ENCODE measurements around the gene KMT2E. TPM values are rescaled to one million over a fixed set of nuclear protein-coding genes. Genes with fewer than 3 reads are reported as not detected.
A peak's percentile ranks its signal among the peaks of the same experiment; 100 is the strongest.
"Not testable (repeated sequence)": the region's sequence is repeated elsewhere in the genome, so short reads cannot be mapped to it uniquely, and the experiment has no call there.

The KMT2E gene
- total RNA-seq, 3 donors from 2014 or later: 115 to 135 (median 132) TPM

DNA sequence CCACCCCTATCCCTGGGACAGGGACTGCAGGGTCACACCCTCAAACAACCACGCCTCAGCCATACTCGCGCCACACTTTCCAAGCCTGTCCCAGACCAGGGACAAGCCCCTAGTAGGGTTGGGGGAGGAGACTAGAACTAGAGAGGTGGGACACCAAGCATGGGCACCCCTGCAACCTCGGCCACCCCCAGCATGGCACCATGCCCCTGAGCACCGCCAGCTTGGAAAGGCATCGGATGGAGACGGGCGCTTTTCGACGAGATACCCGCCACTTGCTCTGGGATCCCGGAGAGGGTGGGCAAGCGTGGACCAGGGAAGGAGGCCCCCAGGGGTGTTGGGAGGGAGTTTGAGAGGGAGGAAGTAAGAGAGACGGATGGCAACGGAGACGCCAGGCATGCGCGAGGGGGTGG lies 13.1 kb upstream of the KMT2E start:
- no peaks in the 10 kb centered on the region for H3K36me3 ChIP-seq (ENCODE audit: low read depth)
- ATAC-seq (no peak), DNase-seq (peak in 1 of 3 donors; percentile 56)
- no peak overlapping the region for H3K4me3 ChIP-seq
- H3K9me3 ChIP-seq: no peaks in the 10 kb centered on the region
- TF ChIP-seq CTCF (IDR thresholded peaks at IDR 0.05): no peak
- intact Hi-C loops (cut with DNase I, micrococcal nuclease): no loop called here
- H3K4me1 ChIP-seq (ENCODE audit: low read depth): peaks cover 68% of the 10 kb centered on the region

DNA sequence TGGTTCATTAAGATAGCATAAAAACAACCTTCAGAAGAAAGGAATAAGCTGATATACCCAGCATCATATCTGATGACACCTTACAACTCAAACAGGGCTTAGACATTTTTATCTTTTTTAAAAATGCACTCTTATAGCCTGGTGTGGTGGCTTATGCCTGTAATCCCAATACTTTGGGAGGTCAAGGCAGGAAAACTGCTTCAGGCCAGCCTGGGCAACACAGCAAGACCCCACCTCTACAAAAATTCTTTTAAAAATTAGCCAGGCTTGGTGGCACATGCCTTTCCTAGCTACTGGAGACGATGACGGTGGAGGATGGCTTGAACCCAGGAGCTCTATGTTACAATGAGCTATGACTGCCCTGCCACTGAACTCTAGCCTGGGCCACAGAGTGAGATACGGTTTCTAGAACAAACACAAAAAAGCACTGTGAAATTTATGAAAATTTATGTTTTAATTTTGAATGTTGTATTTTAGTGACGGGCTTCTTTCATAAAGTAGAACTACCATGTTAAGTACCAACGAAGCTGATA lies 12.3 kb upstream of the KMT2E start:
- peaks cover 64% of the 10 kb centered on the region for H3K4me1 ChIP-seq (ENCODE audit: low read depth)
- no peaks in the 10 kb centered on the region for H3K9me3 ChIP-seq
- intact Hi-C loops (cut with DNase I, micrococcal nuclease): no loop called here
- DNase-seq: no peak
- no peak for ATAC-seq
- H3K4me3 ChIP-seq: no peak overlapping the region
- H3K36me3 ChIP-seq (ENCODE audit: low read depth): no peaks in the 10 kb centered on the region
- no peak for TF ChIP-seq CTCF (IDR thresholded peaks at IDR 0.05)

DNA sequence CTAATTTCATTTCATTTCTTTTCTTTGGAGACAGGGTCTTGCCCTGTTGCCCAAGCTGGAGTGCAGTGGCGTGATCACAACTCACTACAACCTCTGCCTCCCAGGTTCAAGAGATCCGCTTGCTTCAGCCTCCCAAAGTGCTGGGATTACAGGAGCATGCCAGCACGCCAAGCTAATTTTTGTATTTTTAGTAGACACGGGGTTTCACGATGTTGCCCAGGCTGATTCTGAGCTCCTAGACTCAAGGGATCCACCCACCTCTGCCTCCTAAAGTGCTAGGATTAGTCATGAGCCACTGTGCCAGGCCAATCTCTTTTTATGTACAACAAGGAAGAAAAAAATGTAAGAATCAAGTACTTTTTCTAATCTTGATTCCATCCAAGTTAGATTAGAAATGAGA lies 10.7 kb upstream of the KMT2E start:
- no peaks in the 10 kb centered on the region for H3K9me3 ChIP-seq
- TF ChIP-seq CTCF (IDR thresholded peaks at IDR 0.05): no peak
- H3K4me3 ChIP-seq: no peak overlapping the region
- intact Hi-C loops (cut with DNase I, micrococcal nuclease): no loop called here
- peaks cover 72% of the 10 kb centered on the region for H3K4me1 ChIP-seq (ENCODE audit: low read depth)
- H3K36me3 ChIP-seq (ENCODE audit: low read depth): no peaks in the 10 kb centered on the region
- ATAC-seq (peak; percentile 69), DNase-seq (peak in 2 of 3 donors; percentile 22 to 59)

GRCh38 chr7:105003872-105004510 lies 10.0 kb upstream of the KMT2E start:
- ATAC-seq: peak; percentile 29
- TF ChIP-seq CTCF (IDR thresholded peaks at IDR 0.05): no peak
- no peaks in the 10 kb centered on the region for H3K36me3 ChIP-seq (ENCODE audit: low read depth)
- H3K4me3 ChIP-seq: no peak overlapping the region
- peaks cover 74% of the 10 kb centered on the region for H3K4me1 ChIP-seq (ENCODE audit: low read depth)
- intact Hi-C loops (cut with DNase I, micrococcal nuclease): no loop called here
- no peak for DNase-seq
- H3K9me3 ChIP-seq: no peaks in the 10 kb centered on the region

- peaks cover 69% of the 10 kb centered on the region for H3K4me1 ChIP-seq (ENCODE audit: low read depth)
- intact Hi-C loops (cut with DNase I, micrococcal nuclease); DNase-seq: not testable (repeated sequence)
These were observed 9.0 kb upstream of the KMT2E start for GRCh38 chr7:105005006-105005405.

DNA sequence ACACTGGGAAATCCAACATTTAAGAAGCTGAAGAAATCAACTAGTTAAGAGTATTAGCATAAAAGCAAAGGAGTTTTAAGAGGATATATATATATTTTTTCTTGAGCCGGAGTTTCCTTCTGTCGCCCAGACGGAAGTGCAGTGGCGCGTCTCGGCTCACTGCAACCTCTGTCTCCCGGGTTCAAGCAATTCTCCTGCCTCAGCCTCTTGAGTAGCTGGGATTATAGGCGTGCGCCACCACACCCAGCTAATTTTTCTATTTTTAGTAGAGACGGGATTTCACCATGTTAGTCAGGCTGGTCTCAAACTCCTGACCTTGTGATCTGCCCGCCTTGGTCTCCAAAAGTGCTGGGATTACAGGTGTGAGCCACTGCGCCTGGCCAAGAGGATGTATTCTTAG lies 8.5 kb upstream of the KMT2E start:
- intact Hi-C loops (cut with DNase I, micrococcal nuclease); H3K9me3 ChIP-seq: not testable (repeated sequence)

More at GRCh38 chr7:105005006-105005405, 9.0 kb upstream of the KMT2E start:
- not testable (repeated sequence) for H3K9me3 ChIP-seq; H3K36me3 ChIP-seq (ENCODE audit: low read depth); ATAC-seq; H3K4me3 ChIP-seq

More for the DNA sequence above, 8.5 kb upstream of the KMT2E start:
- not testable (repeated sequence) for ATAC-seq; H3K36me3 ChIP-seq (ENCODE audit: low read depth); H3K4me3 ChIP-seq
- peaks cover 70% of the 10 kb centered on the region for H3K4me1 ChIP-seq (ENCODE audit: low read depth)
- DNase-seq: peak in 1 of 3 donors; percentile 52
